ENCODE data around the gene FBXL17. TPM values are rescaled to one million over a fixed set of nuclear protein-coding genes. Genes with fewer than 3 reads are reported as not detected.

The FBXL17 gene
- total RNA-seq, 4 donors from 2014 or later: 14.4 to 22.0 (median 16.6) TPM

DNA sequence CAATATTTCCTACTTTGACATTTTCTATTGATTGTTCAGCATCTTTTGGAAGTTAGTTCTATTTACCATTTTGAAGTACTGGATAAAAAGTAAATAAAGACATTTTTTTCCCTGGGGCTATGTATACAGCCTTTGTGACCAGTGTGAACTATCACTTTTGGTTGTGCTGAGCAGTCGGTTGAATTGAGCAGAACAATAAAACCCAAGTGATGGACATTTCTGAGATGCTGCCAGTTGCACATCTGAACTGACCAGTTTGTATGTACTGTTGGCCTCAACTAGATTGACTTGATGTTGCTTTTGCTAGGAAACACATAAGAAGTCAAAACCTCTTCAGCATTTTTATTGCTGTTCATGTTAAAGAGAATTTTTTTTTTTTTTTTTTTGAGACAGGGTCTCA, 451.0 kb downstream of the FBXL17 start:
- TF ChIP-seq, protein P1, sequence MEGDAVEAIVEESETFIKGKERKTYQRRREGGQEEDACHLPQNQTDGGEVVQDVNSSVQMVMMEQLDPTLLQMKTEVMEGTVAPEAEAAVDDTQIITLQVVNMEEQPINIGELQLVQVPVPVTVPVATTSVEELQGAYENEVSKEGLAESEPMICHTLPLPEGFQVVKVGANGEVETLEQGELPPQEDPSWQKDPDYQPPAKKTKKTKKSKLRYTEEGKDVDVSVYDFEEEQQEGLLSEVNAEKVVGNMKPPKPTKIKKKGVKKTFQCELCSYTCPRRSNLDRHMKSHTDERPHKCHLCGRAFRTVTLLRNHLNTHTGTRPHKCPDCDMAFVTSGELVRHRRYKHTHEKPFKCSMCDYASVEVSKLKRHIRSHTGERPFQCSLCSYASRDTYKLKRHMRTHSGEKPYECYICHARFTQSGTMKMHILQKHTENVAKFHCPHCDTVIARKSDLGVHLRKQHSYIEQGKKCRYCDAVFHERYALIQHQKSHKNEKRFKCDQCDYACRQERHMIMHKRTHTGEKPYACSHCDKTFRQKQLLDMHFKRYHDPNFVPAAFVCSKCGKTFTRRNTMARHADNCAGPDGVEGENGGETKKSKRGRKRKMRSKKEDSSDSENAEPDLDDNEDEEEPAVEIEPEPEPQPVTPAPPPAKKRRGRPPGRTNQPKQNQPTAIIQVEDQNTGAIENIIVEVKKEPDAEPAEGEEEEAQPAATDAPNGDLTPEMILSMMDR (IDR thresholded peaks at IDR 0.05): no peak
- TF ChIP-seq POLR2A (IDR thresholded peaks at IDR 0.05; ENCODE audit: low read depth) (no peak), EP300 (IDR thresholded peaks at IDR 0.05) (no peak), POLR2AphosphoS5 (IDR thresholded peaks at IDR 0.05) (no peak)
- WGBS: 96% methylated on average over 1 of the region's 1 CpG

DNA sequence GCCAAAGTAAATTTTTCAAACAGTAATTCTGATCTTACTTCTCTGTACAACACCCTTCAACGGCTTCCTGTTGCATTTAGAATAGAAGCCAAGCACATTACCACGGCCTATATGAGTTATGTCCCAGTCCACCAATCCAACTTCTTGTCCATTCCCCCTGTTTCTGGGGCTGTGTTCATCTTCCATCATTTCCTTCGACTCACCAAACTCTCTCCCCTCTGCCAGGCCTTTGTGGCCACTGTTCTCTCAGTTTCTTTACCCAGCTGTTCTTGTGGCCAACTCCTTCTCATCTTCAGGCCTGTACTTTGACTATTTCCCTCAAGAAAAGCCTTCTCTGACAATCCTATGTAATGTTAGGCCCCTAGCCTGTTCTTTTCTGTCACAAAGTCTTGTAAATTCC, 451.8 kb downstream of the FBXL17 start:
- 90% methylated on average over 3 of the region's 3 CpGs for WGBS
- Histone ChIP-seq H3K9me3 (no peaks in the 10 kb centered on the region), H3K4me1 (peaks cover 0 to 11% (median 6%) of the 10 kb centered on the region in 4 donors), H3K27me3 (no peaks in the 10 kb centered on the region), H3K27ac (replicated peaks in 1 of 4) (no peak overlapping the region), H3K36me3 (no peaks in the 10 kb centered on the region), H3K4me3 (no peak overlapping the region)
- no peak for DNase-seq (ENCODE audit: extremely low spot score)
- TF ChIP-seq POLR2AphosphoS5 (IDR thresholded peaks at IDR 0.05) (no peak), EP300 (IDR thresholded peaks at IDR 0.05) (no peak), POLR2A (IDR thresholded peaks at IDR 0.05; ENCODE audit: low read depth) (no peak)
- TF ChIP-seq, protein P1 (IDR thresholded peaks at IDR 0.05): no peak
- intact Hi-C loops (cut with DNase I): no loop called here

More for the DNA sequence above, 451.0 kb downstream of the FBXL17 start:
- H3K27ac ChIP-seq (replicated peaks in 1 of 4): no peak overlapping the region
- H3K27me3 ChIP-seq: no peaks in the 10 kb centered on the region
- DNase-seq (ENCODE audit: extremely low spot score): no peak
- no peaks in the 10 kb centered on the region for H3K9me3 ChIP-seq
- intact Hi-C loops (cut with DNase I): no loop called here
- H3K36me3 ChIP-seq: no peaks in the 10 kb centered on the region
- H3K4me1 ChIP-seq: peaks cover 0 to 11% (median 6%) of the 10 kb centered on the region in 4 donors
- H3K4me3 ChIP-seq: no peak overlapping the region

DNA sequence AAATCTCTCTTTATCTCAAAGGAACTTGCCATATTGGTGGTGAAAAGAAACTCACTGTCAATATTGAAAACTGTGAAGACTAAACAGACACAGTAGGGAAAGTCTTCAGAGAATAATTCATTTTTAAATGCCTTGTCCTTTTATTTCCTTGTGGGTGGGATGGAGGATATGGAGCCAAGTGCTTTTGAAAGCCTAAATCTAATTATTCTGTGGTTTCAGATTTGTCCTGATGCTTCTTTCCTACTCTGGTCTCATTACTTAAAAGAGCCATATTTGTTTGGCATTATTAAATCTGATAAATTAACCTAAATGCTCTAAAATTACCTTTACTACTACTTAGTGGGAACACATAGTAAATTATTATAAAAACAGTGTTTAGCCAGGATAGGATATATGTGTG, 452.8 kb downstream of the FBXL17 start:
- H3K9me3 ChIP-seq: no peaks in the 10 kb centered on the region
- no peaks in the 10 kb centered on the region for H3K36me3 ChIP-seq
- TF ChIP-seq POLR2A (IDR thresholded peaks at IDR 0.05; ENCODE audit: low read depth): no peak
- TF ChIP-seq POLR2AphosphoS5 (IDR thresholded peaks at IDR 0.05): no peak
- no peak for TF ChIP-seq EP300 (IDR thresholded peaks at IDR 0.05)
- no peak overlapping the region for H3K4me3 ChIP-seq
- peaks cover 0 to 11% (median 6%) of the 10 kb centered on the region in 4 donors for H3K4me1 ChIP-seq
- intact Hi-C loops (cut with DNase I): no loop called here
- DNase-seq (ENCODE audit: extremely low spot score): no peak
- no peak overlapping the region for H3K27ac ChIP-seq (replicated peaks in 1 of 4)
- no peaks in the 10 kb centered on the region for H3K27me3 ChIP-seq

DNA sequence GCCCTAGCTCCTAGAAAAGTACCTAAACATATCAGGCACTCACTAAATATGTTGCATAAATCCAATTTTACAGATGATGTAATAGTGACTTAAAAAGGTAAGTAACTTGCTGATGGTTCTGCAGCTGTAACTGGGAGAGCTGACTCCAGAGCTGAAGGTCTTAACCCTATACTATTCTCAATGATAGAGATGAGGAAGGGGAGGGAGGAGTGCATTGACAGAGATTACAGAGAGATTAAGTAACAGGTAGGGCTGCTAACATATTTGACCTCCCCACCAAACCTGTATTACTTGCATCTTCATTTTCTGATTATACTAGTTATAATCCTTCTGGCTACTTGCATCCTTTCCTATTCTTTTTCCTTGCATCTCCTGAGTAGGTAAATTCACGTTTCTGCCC, 455.8 kb downstream of the FBXL17 start:
- Histone ChIP-seq H3K27ac (replicated peaks in 1 of 4) (no peak overlapping the region), H3K4me3 (no peak overlapping the region), H3K27me3 (no peaks in the 10 kb centered on the region), H3K9me3 (no peaks in the 10 kb centered on the region), H3K4me1 (peaks cover 0 to 11% (median 6%) of the 10 kb centered on the region in 4 donors), H3K36me3 (no peaks in the 10 kb centered on the region)
- TF ChIP-seq, protein P1 (IDR thresholded peaks at IDR 0.05): no peak
- TF ChIP-seq POLR2A (IDR thresholded peaks at IDR 0.05; ENCODE audit: low read depth): no peak
- WGBS: 75% methylated on average over 1 of the region's 1 CpG
- DNase-seq (ENCODE audit: extremely low spot score): no peak
- intact Hi-C loops (cut with DNase I): no loop called here

DNA sequence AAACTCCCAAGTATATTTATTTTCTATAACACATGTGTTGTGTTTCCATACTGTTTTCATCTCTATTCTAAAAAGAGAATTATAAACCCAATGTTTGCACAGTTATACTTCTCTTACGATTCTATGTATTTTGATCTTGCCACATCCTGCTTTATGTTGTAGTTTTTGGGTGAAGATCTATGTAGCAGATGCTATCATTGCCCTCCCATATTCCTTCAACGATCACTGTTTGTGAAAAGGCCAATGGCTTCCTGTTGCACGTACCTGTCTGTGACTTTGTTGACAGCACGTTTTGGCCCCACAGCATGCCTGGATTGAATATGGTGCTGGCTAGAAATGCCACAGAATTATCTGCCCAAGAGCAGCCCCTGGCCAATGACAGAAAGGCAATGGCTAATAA, 456.7 kb downstream of the FBXL17 start:
- 73% methylated on average over 4 of the region's 4 CpGs for WGBS
- no peak overlapping the region for H3K4me3 ChIP-seq

More for the DNA sequence above, 456.7 kb downstream of the FBXL17 start:
- H3K36me3 ChIP-seq: no peaks in the 10 kb centered on the region
- no peak for TF ChIP-seq POLR2A (IDR thresholded peaks at IDR 0.05; ENCODE audit: low read depth)
- no peak for TF ChIP-seq EP300 (IDR thresholded peaks at IDR 0.05)
- TF ChIP-seq POLR2AphosphoS5 (IDR thresholded peaks at IDR 0.05): no peak
- TF ChIP-seq, protein P1 (IDR thresholded peaks at IDR 0.05): no peak
- intact Hi-C loops (cut with DNase I): no loop called here
- no peak overlapping the region for H3K27ac ChIP-seq (replicated peaks in 1 of 4)
- no peak for DNase-seq (ENCODE audit: extremely low spot score)
- H3K9me3 ChIP-seq: no peaks in the 10 kb centered on the region
- no peaks in the 10 kb centered on the region for H3K27me3 ChIP-seq
- H3K4me1 ChIP-seq: peaks cover 0 to 11% (median 6%) of the 10 kb centered on the region in 4 donors

Data from esophagus muscularis mucosa (tissue), 4 donors.